GM12878 (cell line): ENCODE results near the gene ZFHX2. TPM values are rescaled to one million over a fixed set of nuclear protein-coding genes. Genes with fewer than 3 reads are reported as not detected.

ENCODE experiments used
- ATAC-seq: fragments of 200-7000 bp; cut with Tn5 transposase; 3 replicates; pipeline ENCODE4 v1.9.1; 2020; ENCODE audit warnings: mild to moderate bottlenecking, moderate library complexity
- BruUV-seq: library from RNA; stranded (reverse); fragments of 400-500 nt; replicated peaks from 2 replicates; lab custom pipeline; 2021; lab: Mats Ljungman, UMichigan
- CTCF ChIA-PET: fragments of 300-600 bp; sonication (Branson Sonifier 250); formaldehyde crosslinking; extraction: SDS; loops from one replicate; lab custom pipeline; 2021; ENCODE audit warnings: inconsistent platforms; lab: Yijun Ruan, JAX
- POLR2A ChIA-PET: fragments of 350-600 bp; formaldehyde crosslinking; extraction: SDS; loops from one replicate; lab custom pipeline; 2021; ENCODE audit warnings: inconsistent platforms; lab: Charles Lee
- RAD21 ChIA-PET: fragments of 300-600 bp; sonication (Branson Sonifier 250); formaldehyde crosslinking; loops from one replicate; lab custom pipeline; 2023; ENCODE audit warnings: antibody characterized with exemption; ENCODE audit not compliant: unreplicated experiment; lab: Charles Lee
- SMC1A ChIA-PET: fragments of 300-600 bp; sonication (Branson Sonifier 250); formaldehyde crosslinking; loops from one replicate; lab custom pipeline; 2023; ENCODE audit not compliant: unreplicated experiment, uncharacterized antibody; lab: Charles Lee
- DNase-seq: peaks from one replicate; pipeline ENCODE4 v3.0.0-alpha.2; 2011; ENCODE audit warnings: low read depth, low spot score
- FAIRE-seq: peaks from 3 replicates; lab custom pipeline; 2011; peaks lifted over from hg19 to GRCh38; lab: Jason Lieb, UNC
- H2AFZ ChIP-seq: 2 replicates; pipeline ENCODE4 v1.6.0; 2011; ENCODE audit warnings: low read depth, low read length, control low read depth; ENCODE audit not compliant: control insufficient read depth
- H3K27ac ChIP-seq: 2 replicates; pipeline ENCODE4 v1.5.1; 2011; ENCODE audit warnings: control low read depth; ENCODE audit not compliant: control insufficient read depth, insufficient read depth
- H3K27me3 ChIP-seq, 2 experiments: replicated peaks in 1 of 2; 2 replicates each; pipeline versions ENCODE4 v1.6.0 to v1.6.1; 2011; ENCODE audit warnings: low read length in 1 of 2; ENCODE audit not compliant: control insufficient read depth in 2 of 2, insufficient read depth in 2 of 2
- H3K36me3 ChIP-seq, 2 experiments: 2 replicates each; pipeline ENCODE4 v1.5.1; 2011; ENCODE audit warnings: low read length in 1 of 2; ENCODE audit not compliant: control insufficient read depth in 2 of 2, insufficient read depth in 2 of 2
- H3K4me1 ChIP-seq: 2 replicates; pipeline ENCODE4 v1.6.1; 2011; ENCODE audit warnings: mild to moderate bottlenecking, low read length, moderate library complexity, mixed read lengths; ENCODE audit not compliant: control insufficient read depth, insufficient read depth
- H3K4me2 ChIP-seq: 2 replicates; pipeline ENCODE4 v1.6.0; 2011; ENCODE audit warnings: control low read depth; ENCODE audit not compliant: control insufficient read depth, insufficient read depth
- H3K4me3 ChIP-seq: fragments of 200-600 bp; sonication (generic); 2 replicates; pipeline ENCODE4 v1.5.1; 2016
- H3K79me2 ChIP-seq: 2 replicates; pipeline ENCODE4 v1.6.0; 2011; ENCODE audit warnings: low read length; ENCODE audit not compliant: control insufficient read depth, insufficient read depth
- H3K9ac ChIP-seq: 2 replicates; pipeline ENCODE4 v1.8.0; 2011; ENCODE audit warnings: low read length, control low read depth, mixed read lengths; ENCODE audit not compliant: control insufficient read depth, insufficient read depth
- H3K9me3 ChIP-seq: replicated peaks from 3 replicates; pipeline ENCODE4 v1.5.1; 2011; ENCODE audit warnings: mild to moderate bottlenecking, low read length; ENCODE audit not compliant: control insufficient read depth, insufficient read depth
- H4K20me1 ChIP-seq: 2 replicates; pipeline ENCODE4 v1.6.0; 2011; ENCODE audit not compliant: control insufficient read depth, insufficient read depth
- FOXM1 ChIP-seq: IDR thresholded peaks from 2 replicates; pipeline ENCODE4 v1.6.1; 2012; ENCODE audit warnings: low read depth, mild to moderate bottlenecking, inconsistent platforms, low read length, moderate library complexity
- KDM1A ChIP-seq: fragments of 200-600 bp; sonication (generic); IDR thresholded peaks from 2 replicates; pipeline ENCODE4 v1.6.1; 2016; ENCODE audit warnings: borderline replicate concordance
- KLF5 ChIP-seq: fragments of 450-650 bp; IDR thresholded peaks from 2 replicates; pipeline ENCODE4 v1.6.1; 2014; ENCODE audit warnings: mild to moderate bottlenecking; ENCODE audit not compliant: partially characterized antibody
- MEF2B ChIP-seq: fragments of 450-650 bp; IDR thresholded peaks from 2 replicates; pipeline ENCODE4 v1.6.1; 2018; ENCODE audit warnings: mild to moderate bottlenecking, moderate library complexity; ENCODE audit not compliant: partially characterized antibody, poor library complexity, severe bottlenecking
- MTA3 ChIP-seq: IDR thresholded peaks from 2 replicates; pipeline ENCODE4 v1.6.1; 2012; ENCODE audit warnings: low read length, inconsistent platforms, borderline replicate concordance
- SIN3A ChIP-seq: IDR thresholded peaks from 2 replicates; pipeline ENCODE4 v1.6.1; 2012; ENCODE audit warnings: low read depth, low read length, improper control_type of control experiment
- SREBF2 ChIP-seq: IDR thresholded peaks from 2 replicates; pipeline ENCODE4 v1.6.1; 2012; ENCODE audit warnings: mild to moderate bottlenecking, low read length
- SUPT20H ChIP-seq: IDR thresholded peaks from 2 replicates; pipeline ENCODE4 v1.6.1; 2011; ENCODE audit warnings: low read depth, mild to moderate bottlenecking, low read length, moderate library complexity, borderline replicate concordance; ENCODE audit not compliant: control insufficient read depth
- YY1 ChIP-seq: IDR thresholded peaks from 2 replicates; pipeline ENCODE4 v1.6.1; 2011; ENCODE audit warnings: low read depth, mild to moderate bottlenecking, low read length
- ZBTB40 ChIP-seq: fragments of 450-650 bp; IDR thresholded peaks from 2 replicates; pipeline ENCODE4 v1.6.1; 2016; ENCODE audit warnings: mild to moderate bottlenecking, moderate library complexity, borderline replicate concordance
- ZNF592 ChIP-seq: fragments of 450-650 bp; IDR thresholded peaks from 2 replicates; pipeline ENCODE4 v1.6.1; 2017; ENCODE audit warnings: mild to moderate bottlenecking, moderate library complexity
- WGBS: methylation state at CpG from one replicate; pipeline ENCODE4 v1.1.6; 2016; ENCODE audit warnings: low lambda C conversion rate; ENCODE audit not compliant: insufficient replicate concordance, insufficient coverage; ENCODE audit errors: missing lambda C conversion rate; 5-methylcytosine and 5-hydroxymethylcytosine counted together
- in situ Hi-C: fragments of 300-500 bp; cut with MboI; formaldehyde crosslinking; loops from 9 replicates; pipeline ENCODE4 v1.14.3; 2018; ENCODE audit warnings: mixed read lengths
- intact Hi-C: fragments of 100-400 bp; cut with micrococcal nuclease; formaldehyde crosslinking; loops from one replicate; pipeline ENCODE4 v1.14.2; 2022; ENCODE audit not compliant: unreplicated experiment
- polyA plus RNA-seq, 11 experiments: library from polyadenylated mRNA; depleted of rRNA in 4 of 11; unstranded in 6 of 11; stranded (reverse) in 5 of 11; fragments of >200 nt; fragmentation: Nextera tagmentation in 4 of 11; fragmentation: Illumina TruSeq in 1 of 11; extraction: Ambion mirVana in 4 of 11; extraction: Trizol in 1 of 11; gene quantifications; 1 replicate in 1 of 11; 2 replicates in 10 of 11; pipeline versions ENCODE4 v1.2.1 to v1.2.3, GENCODE V29; 2011 to 2016; ENCODE audit warnings: inconsistent platforms in 2 of 11, missing spikeins in 2 of 11, low read depth in 1 of 11
- total RNA-seq, 4 experiments: library from RNA; depleted of rRNA in 3 of 4; stranded (reverse); fragments of >200 nt in 3 of 4; fragmentation: Illumina TruSeq in 1 of 4; extraction: Trizol in 1 of 4; gene quantifications; 2 replicates each; pipeline versions ENCODE4 v1.2.1 to v1.2.3, GENCODE V29; 2013 to 2021

ZFHX2 gene
- total and polyA plus RNA-seq, 10 of the 15 experiments (the other 5 are each of a cell fraction or from before 2014, with no cell fraction given): 0.27 to 2.2 (median 0.55) TPM

- no peak for TF ChIP-seq ZNF592
- TF ChIP-seq KDM1A: no peak
Measured at GRCh38 chr14:23570806-23571483, 19.4 kb upstream of the ZFHX2 start (continued).

- in situ Hi-C loops: no loop called here
- Histone ChIP-seq H3K4me2 (no peak overlapping the region), H3K4me3 (no peak overlapping the region), H3K36me3 (peaks cover 2 to 4% of the 10 kb centered on the region in 2 experiments; a peak in 2 of 4 replicates), H3K27me3 (no peaks in the 10 kb centered on the region; a peak in 1 of 4 replicates), H3K79me2 (peaks cover 13% of the 10 kb centered on the region), H4K20me1 (no peaks in the 10 kb centered on the region), H3K9ac (no peak overlapping the region), H3K9me3 (no peaks in the 10 kb centered on the region), H2AFZ (no peak overlapping the region), H3K4me1 (peaks cover 11% of the 10 kb centered on the region), H3K27ac (no peak overlapping the region)
- RAD21 ChIA-PET: interaction anchor here (0.6 kb wide), 1 partner anchor 16 kb away, joined by 5 read pairs; no protein-coding TSS in a partner anchor
- CTCF ChIA-PET: interaction anchor here (1.2 to 3.5 kb wide), 7 partner anchors 10 to 63 kb away, joined by 3 to 33 read pairs (median 7); partner anchors contain the start of gene THTPA
- WGBS: 70% methylated on average over 7 of the region's 7 CpGs
- ATAC-seq: peak; percentile 28
- BruUV-seq: no TSS peak
- FAIRE-seq: no peak
- DNase-seq: no peak
- SMC1A ChIA-PET: interaction anchor here (1.2 to 1.7 kb wide), 4 partner anchors 10 to 91 kb away, joined by 4 to 5 read pairs (median 4); no protein-coding TSS in a partner anchor
- intact Hi-C loops: no loop called here
- POLR2A ChIA-PET: no interaction called here
- TF ChIP-seq SIN3A: no peak
- TF ChIP-seq ZBTB40: no peak
- TF ChIP-seq MTA3: no peak
- TF ChIP-seq YY1: no peak
- no peak for TF ChIP-seq FOXM1
- no peak for TF ChIP-seq SUPT20H
- no peak for TF ChIP-seq MEF2B
- no peak for TF ChIP-seq SREBF2
- TF ChIP-seq KLF5: no peak
Measured at GRCh38 chr14:23569443-23570151, 18.0 kb upstream of the ZFHX2 start.
